Measurements from ENCODE around the gene EZH1. TPM values are rescaled to one million over a fixed set of nuclear protein-coding genes. Genes with fewer than 3 reads are reported as not detected.

The EZH1 gene
- total RNA-seq, 1 donor from 2014 or later: 39.5 TPM

- no peak overlapping the region for H3K27ac Mint-ChIP-seq
- no peak overlapping the region for H3K4me3 Mint-ChIP-seq
- no peak for DNase-seq
- intact Hi-C loops (cut with micrococcal nuclease): no loop called here
- H3K36me3 Mint-ChIP-seq (ENCODE audit: low read depth): no peaks in the 10 kb centered on the region
- no peaks in the 10 kb centered on the region for H3K27me3 Mint-ChIP-seq
- no peaks in the 10 kb centered on the region for H3K4me1 Mint-ChIP-seq
- no peaks in the 10 kb centered on the region for H3K9me3 Mint-ChIP-seq
Measured at GRCh38 chr17:42692489-42692888, 52.4 kb downstream of the EZH1 start.

DNA sequence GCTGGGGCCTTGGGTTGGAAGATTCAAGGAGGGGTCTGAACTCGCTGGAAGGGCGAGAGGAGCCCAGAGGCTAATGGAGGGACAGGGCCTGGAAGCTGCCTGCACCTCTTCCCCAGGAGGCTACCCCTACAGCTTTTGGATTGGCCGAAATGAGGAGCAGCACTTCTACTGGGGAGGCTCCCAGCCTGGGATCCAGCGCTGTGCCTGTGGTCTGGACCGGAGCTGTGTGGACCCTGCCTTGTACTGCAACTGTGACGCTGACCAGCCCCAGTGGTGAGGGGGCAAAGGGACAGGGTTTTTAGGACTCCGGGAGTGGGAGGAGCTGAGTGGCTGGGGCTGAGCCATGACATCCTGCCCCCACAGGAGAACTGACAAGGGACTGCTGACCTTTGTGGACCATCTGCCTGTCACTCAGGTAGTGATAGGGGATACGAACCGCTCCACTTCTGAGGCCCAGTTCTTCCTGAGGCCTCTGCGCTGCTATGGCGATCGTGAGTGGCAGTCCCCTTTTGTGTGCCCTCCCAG lies 53.8 kb downstream of the EZH1 start:
- no peak overlapping the region for H3K4me3 Mint-ChIP-seq
- no peak overlapping the region for H3K27ac Mint-ChIP-seq
- intact Hi-C loops (cut with micrococcal nuclease): no loop called here
- no peaks in the 10 kb centered on the region for H3K9me3 Mint-ChIP-seq
- no peaks in the 10 kb centered on the region for H3K4me1 Mint-ChIP-seq
- H3K36me3 Mint-ChIP-seq (ENCODE audit: low read depth): no peaks in the 10 kb centered on the region
- no peak for DNase-seq
- no peaks in the 10 kb centered on the region for H3K27me3 Mint-ChIP-seq

DNA sequence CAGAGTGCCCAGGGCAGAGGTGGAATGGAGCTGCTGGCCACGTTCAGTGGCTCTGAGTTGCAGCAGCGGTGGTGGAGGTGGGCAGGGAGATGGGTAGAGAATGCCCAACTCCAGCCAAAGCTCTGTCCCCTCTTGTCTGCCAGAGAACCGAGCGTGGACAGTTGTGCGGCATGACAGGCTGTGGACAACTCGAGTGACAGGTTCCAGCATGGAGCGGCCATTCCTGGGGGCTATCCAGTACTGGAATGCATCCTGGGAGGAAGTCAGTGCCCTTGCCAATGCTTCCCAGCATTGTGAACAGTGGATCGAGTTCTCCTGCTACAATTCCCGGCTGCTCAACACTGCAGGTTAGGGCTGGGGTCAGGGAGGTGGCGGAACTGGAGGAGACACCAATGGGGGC lies 54.2 kb downstream of the EZH1 start:
- no peaks in the 10 kb centered on the region for H3K9me3 Mint-ChIP-seq
- no peaks in the 10 kb centered on the region for H3K36me3 Mint-ChIP-seq (ENCODE audit: low read depth)
- DNase-seq: no peak
- H3K27me3 Mint-ChIP-seq: no peaks in the 10 kb centered on the region
- no peak overlapping the region for H3K4me3 Mint-ChIP-seq
- H3K4me1 Mint-ChIP-seq: no peaks in the 10 kb centered on the region
- intact Hi-C loops (cut with micrococcal nuclease): no loop called here
- no peak overlapping the region for H3K27ac Mint-ChIP-seq

- H3K4me3 Mint-ChIP-seq: no peak overlapping the region
- peaks cover 9% of the 10 kb centered on the region for H3K4me1 Mint-ChIP-seq
- no peaks in the 10 kb centered on the region for H3K9me3 Mint-ChIP-seq
- intact Hi-C loops (cut with micrococcal nuclease): no loop called here
- no peak for DNase-seq
- H3K27ac Mint-ChIP-seq: no peak overlapping the region
- H3K36me3 Mint-ChIP-seq (ENCODE audit: low read depth): no peaks in the 10 kb centered on the region
- peaks cover 11% of the 10 kb centered on the region for H3K27me3 Mint-ChIP-seq
Measured at GRCh38 chr17:42687707-42688320, 57.0 kb downstream of the EZH1 start.

GRCh38 chr17:42686520-42687128 lies 58.2 kb downstream of the EZH1 start:
- intact Hi-C loops (cut with micrococcal nuclease): no loop called here
- no peak for DNase-seq
- Mint-ChIP-seq H3K27me3 (peaks cover 19% of the 10 kb centered on the region), H3K9me3 (no peaks in the 10 kb centered on the region), H3K4me3 (no peak overlapping the region), H3K36me3 (ENCODE audit: low read depth) (no peaks in the 10 kb centered on the region), H3K27ac (no peak overlapping the region), H3K4me1 (peaks cover 21% of the 10 kb centered on the region)

DNA sequence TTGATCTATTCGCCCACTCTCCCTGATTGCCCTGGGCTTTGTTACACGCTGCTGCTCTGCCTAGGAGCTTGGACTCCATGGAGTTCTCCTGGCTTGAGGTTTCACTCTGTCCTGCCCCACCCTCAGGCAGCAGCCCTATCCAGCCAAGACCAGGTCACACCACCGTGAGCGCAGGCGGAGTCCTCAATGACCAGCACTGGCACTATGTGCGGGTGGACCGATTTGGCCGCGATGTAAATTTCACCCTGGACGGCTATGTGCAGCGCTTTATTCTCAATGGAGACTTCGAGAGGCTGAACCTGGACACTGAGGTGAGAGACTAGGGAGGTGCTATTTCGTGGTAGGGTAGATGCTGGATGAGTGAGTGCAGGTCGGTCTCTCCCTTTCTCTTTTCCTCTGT lies 59.0 kb downstream of the EZH1 start:
- intact Hi-C loops (cut with micrococcal nuclease): no loop called here
- Mint-ChIP-seq H3K27me3 (peaks cover 23% of the 10 kb centered on the region), H3K36me3 (ENCODE audit: low read depth) (no peaks in the 10 kb centered on the region), H3K27ac (no peak overlapping the region), H3K4me1 (peaks cover 26% of the 10 kb centered on the region), H3K9me3 (no peaks in the 10 kb centered on the region), H3K4me3 (no peak overlapping the region)
- no peak for DNase-seq

DNA sequence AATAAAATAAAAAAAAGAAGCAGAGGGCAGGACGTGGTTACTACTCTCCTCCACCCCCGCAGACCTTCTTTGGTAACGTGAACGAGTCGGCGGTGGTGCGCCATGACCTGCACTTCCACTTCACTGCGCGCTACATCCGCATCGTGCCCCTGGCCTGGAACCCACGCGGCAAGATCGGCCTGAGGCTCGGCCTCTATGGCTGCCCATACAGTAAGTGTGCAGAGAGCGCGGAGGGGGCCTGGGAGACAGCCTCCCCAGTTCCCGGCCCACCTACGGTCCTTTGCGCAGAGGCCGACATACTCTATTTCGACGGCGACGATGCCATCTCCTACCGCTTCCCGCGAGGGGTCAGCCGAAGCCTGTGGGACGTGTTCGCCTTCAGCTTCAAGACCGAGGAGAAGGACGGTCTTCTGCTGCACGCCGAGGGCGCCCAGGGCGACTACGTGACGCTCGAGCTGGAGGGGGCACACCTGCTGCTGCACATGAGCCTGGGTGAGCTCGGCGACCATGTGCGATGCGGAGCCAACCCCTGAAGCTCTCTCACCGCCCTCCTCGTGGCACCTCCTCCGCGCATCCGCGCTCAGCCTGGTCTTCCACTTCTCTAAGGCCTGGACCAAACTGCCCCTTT lies 59.8 kb downstream of the EZH1 start:
- H3K4me1 Mint-ChIP-seq: peaks cover 31% of the 10 kb centered on the region
- H3K9me3 Mint-ChIP-seq: no peaks in the 10 kb centered on the region
- peaks cover 23% of the 10 kb centered on the region for H3K27me3 Mint-ChIP-seq
- intact Hi-C loops (cut with micrococcal nuclease): no loop called here
- no peak for DNase-seq
- no peaks in the 10 kb centered on the region for H3K36me3 Mint-ChIP-seq (ENCODE audit: low read depth)
- no peak overlapping the region for H3K27ac Mint-ChIP-seq
- H3K4me3 Mint-ChIP-seq: no peak overlapping the region

DNA sequence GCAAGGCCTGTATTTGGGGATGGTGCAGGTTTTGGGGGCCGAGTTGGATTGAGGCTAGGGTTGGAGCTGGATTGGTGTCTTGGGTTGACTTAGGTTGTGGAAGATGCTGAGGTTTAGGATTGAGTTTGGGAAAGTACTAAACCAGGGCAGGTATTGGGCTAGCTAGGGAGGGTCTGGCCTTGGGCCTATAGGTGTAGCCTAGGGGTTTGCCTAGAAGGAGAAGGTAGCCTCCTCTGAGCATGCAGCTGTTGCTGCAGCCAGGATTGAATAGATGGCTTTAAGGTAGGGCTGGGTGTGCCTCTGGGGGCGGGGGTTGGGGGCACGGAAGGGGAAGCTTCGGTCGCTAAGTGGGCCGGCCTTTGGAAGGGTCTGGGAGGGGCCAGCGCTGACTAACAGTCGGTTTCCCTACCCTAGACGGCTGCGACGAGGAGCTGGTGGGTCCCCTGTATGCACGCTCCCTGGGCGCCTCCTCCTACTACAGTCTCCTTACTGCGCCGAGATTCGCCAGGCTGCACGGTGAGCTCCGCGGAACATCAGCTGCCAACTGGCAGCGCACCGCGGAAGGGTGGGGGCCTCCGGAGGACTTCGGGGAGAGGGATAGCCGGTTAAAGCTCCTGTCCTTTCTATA lies 61.3 kb downstream of the EZH1 start:
- Mint-ChIP-seq H3K4me3 (peak overlapping the region; percentile 87), H3K9me3 (no peaks in the 10 kb centered on the region), H3K27ac (no peak overlapping the region), H3K36me3 (ENCODE audit: low read depth) (no peaks in the 10 kb centered on the region), H3K4me1 (peaks cover 39% of the 10 kb centered on the region), H3K27me3 (peaks cover 23% of the 10 kb centered on the region)
- intact Hi-C loops (cut with micrococcal nuclease): no loop called here
- no peak for DNase-seq

GRCh38 chr17:42682722-42683403 lies 62.0 kb downstream of the EZH1 start:
- intact Hi-C loops (cut with micrococcal nuclease): no loop called here
- Mint-ChIP-seq H3K27me3 (peaks cover 23% of the 10 kb centered on the region), H3K36me3 (ENCODE audit: low read depth) (no peaks in the 10 kb centered on the region), H3K4me1 (peaks cover 43% of the 10 kb centered on the region), H3K27ac (peak overlapping the region; percentile 74), H3K9me3 (no peaks in the 10 kb centered on the region), H3K4me3 (peak overlapping the region; percentile 87)
- DNase-seq: peak; percentile 79

GRCh38 chr17:42681976-42682721 lies 62.7 kb downstream of the EZH1 start, which contains the start of gene CNTNAP1:
Gene CNTNAP1, plus strand, starts transcription at chr17:42682531. Its CDS starts 299 bp downstream, at chr17:42682830.
- Mint-ChIP-seq H3K9me3 (no peaks in the 10 kb centered on the region), H3K4me3 (peak within 1 kb of the TSS; percentile 87), H3K36me3 (ENCODE audit: low read depth) (no peaks in the 10 kb centered on the region), H3K27me3 (peaks cover 23% of the 10 kb centered on the region), H3K4me1 (peaks cover 48% of the 10 kb centered on the region), H3K27ac (peak within 1 kb of the TSS; percentile 74)
- DNase-seq: peak; percentile 77
- intact Hi-C loops (cut with micrococcal nuclease): no loop called here

DNA sequence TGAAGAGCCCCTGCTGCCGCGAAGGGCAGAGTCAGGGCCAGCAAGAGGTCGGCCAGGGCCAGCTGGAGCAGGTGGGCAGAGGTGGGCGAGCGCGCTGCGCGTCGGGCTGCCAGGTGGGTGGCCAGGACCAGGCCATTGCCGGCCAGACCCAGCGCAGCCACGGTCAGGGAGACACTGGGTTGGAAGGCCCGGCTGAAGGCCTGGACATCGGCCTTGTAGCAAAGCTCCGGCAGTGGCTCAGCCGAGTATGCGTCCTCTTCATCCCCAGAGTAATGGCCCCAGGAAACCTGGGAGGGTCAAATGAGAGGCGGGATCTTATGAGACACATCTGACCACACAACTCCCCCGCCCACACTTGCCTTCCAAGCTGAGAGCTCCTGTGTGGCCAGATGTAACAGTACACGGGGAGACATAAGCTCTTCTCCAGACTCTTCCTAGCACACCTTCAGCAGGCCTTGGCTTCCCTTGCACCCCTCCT lies 64.5 kb downstream of the EZH1 start:
- peaks cover 53% of the 10 kb centered on the region for H3K4me1 Mint-ChIP-seq
- H3K36me3 Mint-ChIP-seq (ENCODE audit: low read depth): no peaks in the 10 kb centered on the region
- DNase-seq: peak; percentile 63
- H3K27me3 Mint-ChIP-seq: peaks cover 32% of the 10 kb centered on the region
- H3K4me3 Mint-ChIP-seq: peak overlapping the region; percentile 71
- no peaks in the 10 kb centered on the region for H3K9me3 Mint-ChIP-seq
- intact Hi-C loops (cut with micrococcal nuclease): no loop called here
- H3K27ac Mint-ChIP-seq: peak overlapping the region; percentile 65

- Mint-ChIP-seq H3K36me3 (ENCODE audit: low read depth) (no peaks in the 10 kb centered on the region), H3K9me3 (no peaks in the 10 kb centered on the region), H3K27me3 (peaks cover 37% of the 10 kb centered on the region), H3K4me3 (peak overlapping the region; percentile 81), H3K4me1 (peaks cover 55% of the 10 kb centered on the region), H3K27ac (peak overlapping the region; percentile 80)
- DNase-seq: peak; percentile 94
- intact Hi-C loops (cut with micrococcal nuclease): loop anchor here (1.0 to 5.0 kb wide), 3 partner anchors 101 to 487 kb away; partner anchors contain the start of genes GHDC and WNK4
Measured at GRCh38 chr17:42679492-42680330, 65.1 kb downstream of the EZH1 start.
